OCI-LY3 (cell line): ENCODE measurements around the gene SLC25A42.

Experiments used
- CTCF ChIP-seq: fragments of 200-600, 300-600 bp; sonication (generic); IDR thresholded peaks from 2 replicates; pipeline ENCODE4 v1.5.1; 2014; ENCODE audit warnings: antibody characterized with exemption, low read length, low read depth
- EZH2phosphoT487 ChIP-seq: fragments of 200-600 bp; shearing (Covaris generic); IDR thresholded peaks from 2 replicates; pipeline ENCODE4 v1.6.1; 2018; ENCODE audit warnings: antibody characterized with exemption, mixed run types, low read depth

DNA sequence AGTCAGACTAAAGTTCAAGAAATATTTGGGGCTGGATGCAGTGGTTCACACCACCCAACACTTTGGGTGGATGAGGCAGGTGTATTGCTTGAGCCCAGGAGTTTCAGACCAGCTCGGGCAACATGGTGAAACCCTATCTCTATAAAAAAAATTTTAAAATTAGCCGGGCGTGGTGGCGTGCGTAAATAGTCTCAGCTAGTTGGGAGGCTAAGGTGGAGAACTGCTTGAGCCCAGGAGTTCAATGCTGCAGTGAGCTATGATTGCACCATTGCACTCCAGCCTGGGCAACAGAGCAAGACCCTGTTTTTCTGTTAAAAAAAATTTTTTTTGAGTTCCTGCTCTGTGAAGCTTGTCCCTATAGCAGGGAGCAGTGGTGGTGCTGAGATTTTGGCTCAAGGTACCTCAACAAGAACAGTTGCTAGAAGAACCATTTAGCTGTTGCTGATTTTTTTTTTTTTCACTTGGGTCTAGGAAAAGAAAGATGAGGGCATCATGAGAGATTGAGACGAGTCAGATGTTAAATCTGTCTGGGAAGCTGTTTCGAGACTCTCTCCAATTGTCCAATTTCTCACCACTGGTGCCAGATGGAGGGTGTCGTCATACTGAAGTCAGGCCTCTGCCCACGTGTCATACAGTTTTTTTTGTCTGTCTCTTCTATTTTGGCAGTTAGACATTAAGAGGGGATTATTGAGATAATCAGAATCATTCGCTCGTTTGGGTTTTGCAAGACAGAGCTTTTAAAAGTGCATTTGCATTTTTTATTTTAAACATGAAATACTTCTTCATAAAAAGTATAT is 3.7 kb downstream of the SLC25A42 start:
- no peak for TF ChIP-seq CTCF
- no peak for TF ChIP-seq EZH2phosphoT487
